HAP-1 (cell line): ENCODE measurements around the gene WSB2.
"Not testable (repeated sequence)": the region's sequence is repeated elsewhere in the genome, so short reads cannot be mapped to it uniquely, and the experiment has no call there.

Experiments used
- DNase-seq, 2 experiments: peaks; one replicate each; pipeline ENCODE4 v3.0.0-alpha.2; 2016 to 2020; ENCODE audit warnings: low spot score in 2 of 2
- H3K27me3 ChIP-seq: fragments of 250-450 bp; sonication (Bioruptor Pico); 2 replicates; pipeline ENCODE4 v1.5.1; 2020; ENCODE audit warnings: low read depth, mild to moderate bottlenecking, moderate library complexity
- H3K36me3 ChIP-seq: fragments of 250-450 bp; sonication (Bioruptor Pico); replicated peaks from 2 replicates; pipeline ENCODE4 v1.5.1; 2020; ENCODE audit warnings: mild to moderate bottlenecking
- H3K4me1 ChIP-seq: fragments of 250-450 bp; sonication (Bioruptor Pico); 2 replicates; pipeline ENCODE4 v1.5.1; 2020; ENCODE audit warnings: mild to moderate bottlenecking
- H3K4me3 ChIP-seq: fragments of 250-450 bp; sonication (Bioruptor Pico); 2 replicates; pipeline ENCODE4 v1.5.1; 2020; ENCODE audit warnings: mild to moderate bottlenecking, moderate library complexity
- H3K9me3 ChIP-seq: fragments of 250-450 bp; sonication (Bioruptor Pico); 2 replicates; pipeline ENCODE4 v1.5.1; 2020; ENCODE audit warnings: mild to moderate bottlenecking, moderate library complexity
- in situ Hi-C: fragments of 300-500 bp; cut with MboI; formaldehyde crosslinking; loops from 3 replicates; pipeline ENCODE4 v1.14.3; 2020; ENCODE audit warnings: low sequenced_read_pairs, inconsistent platforms, mixed read lengths

The WSB2 gene

GRCh38 chr12:118082161-118082560 is 21.2 kb upstream of the WSB2 start:
- in situ Hi-C loops = no loop called here
- Histone ChIP-seq H3K4me3 (no peak overlapping the region), H3K9me3 (no peaks in the 10 kb centered on the region), H3K36me3 (peaks cover 38% of the 10 kb centered on the region), H3K4me1 (no peaks in the 10 kb centered on the region), H3K27me3 (no peaks in the 10 kb centered on the region)
- DNase-seq = no peak

DNA sequence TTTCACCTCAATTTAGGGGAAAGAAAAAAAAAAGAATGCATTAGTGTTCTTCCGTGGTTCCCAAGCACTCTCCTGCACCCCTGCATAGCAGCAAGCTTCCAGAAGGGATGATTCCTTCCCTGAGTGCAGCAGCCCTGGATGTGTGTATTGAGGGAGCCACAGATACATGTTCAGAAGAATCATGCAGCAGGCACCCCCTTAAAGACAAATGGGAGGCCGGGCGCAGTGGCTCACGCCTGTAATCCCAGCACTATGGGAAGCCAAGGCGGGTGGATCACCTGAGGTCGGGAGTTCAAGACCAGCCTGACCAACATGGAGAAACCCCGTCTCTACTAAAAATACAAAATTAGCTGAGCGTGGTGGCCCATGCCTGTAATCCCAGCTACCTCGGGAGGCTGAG is 20.5 kb upstream of the WSB2 start:
- DNase-seq, H3K9me3 ChIP-seq, H3K4me1 ChIP-seq, H3K4me3 ChIP-seq, H3K27me3 ChIP-seq, in situ Hi-C loops: not testable (repeated sequence)
- H3K36me3 ChIP-seq = peaks cover 39% of the 10 kb centered on the region

GRCh38 chr12:118073768-118074167 is 12.8 kb upstream of the WSB2 start:
- H3K36me3 ChIP-seq = peaks cover 32% of the 10 kb centered on the region
- DNase-seq = no peak
- H3K27me3 ChIP-seq = no peaks in the 10 kb centered on the region
- H3K9me3 ChIP-seq = no peaks in the 10 kb centered on the region
- H3K4me1 ChIP-seq = no peaks in the 10 kb centered on the region
- in situ Hi-C loops = no loop called here
- no peak overlapping the region for H3K4me3 ChIP-seq

DNA sequence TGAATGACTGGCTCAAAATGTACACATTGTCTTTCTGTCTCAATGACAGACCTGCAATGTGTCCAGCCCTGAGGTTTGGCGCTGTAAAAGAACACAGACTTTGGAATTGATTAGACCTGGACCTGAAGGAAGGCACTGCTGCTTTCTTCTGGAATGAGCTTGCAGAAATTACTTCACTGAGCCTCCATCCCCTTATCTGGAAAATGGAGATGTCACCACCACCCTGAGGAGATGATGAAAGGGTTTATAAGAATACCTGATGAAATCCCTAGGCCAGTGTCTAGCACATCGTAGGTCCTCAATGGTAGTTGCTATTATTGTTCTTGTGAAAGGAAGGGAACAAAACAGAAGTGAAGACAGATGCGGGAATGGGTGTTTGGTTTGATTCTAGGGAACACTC is 9.7 kb upstream of the WSB2 start:
- no peaks in the 10 kb centered on the region for H3K9me3 ChIP-seq
- H3K36me3 ChIP-seq = peaks cover 20% of the 10 kb centered on the region
- DNase-seq = no peak
- in situ Hi-C loops = no loop called here
- H3K4me1 ChIP-seq = no peaks in the 10 kb centered on the region
- H3K27me3 ChIP-seq = no peaks in the 10 kb centered on the region
- H3K4me3 ChIP-seq = no peak overlapping the region

GRCh38 chr12:118068445-118068844 is 7.5 kb upstream of the WSB2 start:
- in situ Hi-C loops = no loop called here
- DNase-seq = no peak
- Histone ChIP-seq H3K9me3 (no peaks in the 10 kb centered on the region), H3K4me3 (no peak overlapping the region), H3K27me3 (no peaks in the 10 kb centered on the region), H3K36me3 (peaks cover 20% of the 10 kb centered on the region), H3K4me1 (no peaks in the 10 kb centered on the region)

GRCh38 chr12:118065380-118065779 is 4.4 kb upstream of the WSB2 start:
- DNase-seq = no peak
- Histone ChIP-seq H3K9me3 (no peaks in the 10 kb centered on the region), H3K4me1 (peaks cover 8% of the 10 kb centered on the region), H3K27me3 (no peaks in the 10 kb centered on the region), H3K4me3 (no peak overlapping the region), H3K36me3 (peaks cover 3% of the 10 kb centered on the region)
- in situ Hi-C loops = no loop called here

- Histone ChIP-seq H3K36me3 (peaks cover 3% of the 10 kb centered on the region), H3K4me1 (peaks cover 12% of the 10 kb centered on the region), H3K9me3 (no peaks in the 10 kb centered on the region), H3K4me3 (no peak overlapping the region), H3K27me3 (no peaks in the 10 kb centered on the region)
- in situ Hi-C loops = no loop called here
- DNase-seq = peak in 1 of 2 experiments; percentile 16
Observed at GRCh38 chr12:118064608-118065007, 3.6 kb upstream of the WSB2 start.

DNA sequence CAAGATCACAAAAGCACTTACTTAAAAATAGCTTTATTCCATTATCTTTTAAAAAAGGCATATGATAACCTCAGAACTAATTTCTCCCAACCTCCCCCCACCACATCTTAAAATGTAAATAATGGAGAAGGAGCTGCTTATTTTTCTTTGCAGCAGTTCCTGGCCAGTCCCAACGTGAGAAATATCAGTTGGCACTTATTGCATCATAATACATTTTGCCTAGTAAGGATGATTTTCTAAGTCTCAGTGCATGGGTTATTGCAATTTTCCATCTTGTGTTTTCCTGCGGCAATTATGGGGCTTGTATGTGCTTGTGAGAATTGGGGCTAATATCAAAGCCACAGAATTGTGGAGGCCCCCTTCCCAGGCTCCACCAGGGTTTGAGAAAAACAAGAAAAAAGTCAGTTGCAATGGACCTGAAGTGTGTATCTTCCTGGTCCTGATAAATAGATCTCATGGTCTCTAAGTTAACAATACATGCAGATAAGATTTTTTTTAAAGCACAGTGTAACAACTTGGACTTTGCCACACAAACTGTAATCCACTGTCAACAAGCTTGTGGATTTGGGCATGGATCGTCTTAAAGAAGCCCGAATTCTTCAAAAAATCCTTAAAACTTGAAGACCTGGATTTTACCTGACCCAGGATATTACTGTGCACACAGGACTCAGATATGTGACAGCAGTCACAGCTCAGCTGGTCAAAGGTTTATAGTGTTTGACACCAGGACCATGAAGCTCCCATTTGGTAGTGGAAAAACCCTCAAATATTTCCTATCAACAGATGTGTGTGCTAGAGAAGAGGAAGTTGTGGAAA is 2.8 kb upstream of the WSB2 start:
- in situ Hi-C loops = no loop called here
- peaks cover 17% of the 10 kb centered on the region for H3K4me1 ChIP-seq
- H3K27me3 ChIP-seq = no peaks in the 10 kb centered on the region
- peaks cover 3% of the 10 kb centered on the region for H3K36me3 ChIP-seq
- H3K9me3 ChIP-seq = no peaks in the 10 kb centered on the region
- DNase-seq = no peak
- H3K4me3 ChIP-seq = no peak overlapping the region

GRCh38 chr12:118061873-118062843 is 1.2 kb upstream of the WSB2 start:
- Histone ChIP-seq H3K36me3 (peaks cover 3% of the 10 kb centered on the region), H3K27me3 (no peaks in the 10 kb centered on the region), H3K9me3 (no peaks in the 10 kb centered on the region), H3K4me1 (peaks cover 17% of the 10 kb centered on the region), H3K4me3 (peak overlapping the region; percentile 56)
- in situ Hi-C loops = no loop called here
- DNase-seq = peak; percentile 66 to 71

GRCh38 chr12:118060301-118061010 is 523 bp downstream of the WSB2 start:
- Histone ChIP-seq H3K4me1 (peaks cover 17% of the 10 kb centered on the region), H3K9me3 (no peaks in the 10 kb centered on the region), H3K27me3 (no peaks in the 10 kb centered on the region), H3K36me3 (no peaks in the 10 kb centered on the region; the same call in 1 of the 2 replicates), H3K4me3 (peak overlapping the region; percentile 57)
- in situ Hi-C loops = no loop called here
- peak in 1 of 2 experiments; percentile 41 for DNase-seq

- peaks cover 17% of the 10 kb centered on the region for H3K4me1 ChIP-seq
- in situ Hi-C loops = no loop called here
- peak; percentile 21 to 73 for DNase-seq
Observed at GRCh38 chr12:118059341-118060191, 1.4 kb downstream of the WSB2 start.

GRCh38 chr12:118058881-118059280 is 2.1 kb downstream of the WSB2 start:
- Histone ChIP-seq H3K36me3 (no peaks in the 10 kb centered on the region), H3K4me3 (no peak overlapping the region), H3K4me1 (peaks cover 17% of the 10 kb centered on the region), H3K9me3 (no peaks in the 10 kb centered on the region), H3K27me3 (no peaks in the 10 kb centered on the region)
- DNase-seq = no peak
- in situ Hi-C loops = no loop called here

More at GRCh38 chr12:118059341-118060191, 1.4 kb downstream of the WSB2 start:
- H3K36me3 ChIP-seq = no peaks in the 10 kb centered on the region
- H3K27me3 ChIP-seq = no peaks in the 10 kb centered on the region
- peak overlapping the region; percentile 57 for H3K4me3 ChIP-seq
- no peaks in the 10 kb centered on the region for H3K9me3 ChIP-seq

DNA sequence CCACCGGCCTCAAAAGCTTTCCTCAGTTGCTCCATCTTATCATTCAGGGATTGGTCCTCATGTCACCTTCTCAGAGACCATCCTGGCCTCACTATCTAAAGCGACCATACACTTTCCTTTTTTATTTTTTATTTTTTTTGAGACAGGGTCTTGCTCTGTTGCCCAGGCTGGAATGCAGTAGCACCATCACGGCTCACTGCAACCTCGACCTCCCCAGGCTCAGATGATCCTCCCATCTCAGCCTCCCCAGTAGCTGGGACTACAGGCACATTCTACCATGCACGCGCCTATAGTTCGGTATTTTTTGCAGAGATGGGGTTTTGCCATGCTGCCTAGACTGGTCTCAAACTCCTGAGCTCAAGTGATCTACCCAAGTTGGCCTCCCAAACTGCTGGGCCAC is 2.8 kb downstream of the WSB2 start:
- in situ Hi-C loops = no loop called here
- H3K4me3 ChIP-seq = no peak overlapping the region
- H3K4me1 ChIP-seq = peaks cover 17% of the 10 kb centered on the region
- no peaks in the 10 kb centered on the region for H3K9me3 ChIP-seq
- H3K36me3 ChIP-seq = no peaks in the 10 kb centered on the region
- no peaks in the 10 kb centered on the region for H3K27me3 ChIP-seq
- no peak for DNase-seq
